Stimulated activated CD8-positive, alpha-beta memory T cell treated with anti-CD3 and anti-CD28 coated beads, Interleukin-7, amount 100 ng/mL, for 1 hour (primary cell): Measurements from ENCODE around the gene RAB35.

ENCODE experiments used
- DNase-seq, 2 donors: peaks; one replicate each; pipeline ENCODE4 v3.0.0-alpha.2; 2020; ENCODE audit warnings: low read depth in 2 of 2

Gene RAB35

DNA sequence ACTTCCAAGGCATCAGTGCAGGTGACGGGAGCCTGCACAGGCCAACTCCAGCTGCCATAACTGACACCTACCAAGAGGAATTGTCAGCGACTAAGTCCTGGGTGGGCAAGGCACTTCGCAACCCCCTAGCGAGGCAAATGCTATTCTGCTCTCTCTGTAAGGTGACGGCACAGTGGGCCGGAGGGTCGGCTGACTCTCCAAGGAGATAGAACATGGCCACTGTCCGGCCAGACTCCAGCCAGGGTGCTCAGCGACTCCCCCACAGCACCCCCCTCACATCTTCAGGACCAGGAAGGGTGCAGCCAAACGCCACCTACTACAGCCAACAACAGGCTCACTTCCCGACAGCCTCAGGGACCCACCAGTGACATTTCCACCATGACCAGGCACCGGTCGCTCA, 13.2 kb downstream of the RAB35 start:
- no peak for DNase-seq

DNA sequence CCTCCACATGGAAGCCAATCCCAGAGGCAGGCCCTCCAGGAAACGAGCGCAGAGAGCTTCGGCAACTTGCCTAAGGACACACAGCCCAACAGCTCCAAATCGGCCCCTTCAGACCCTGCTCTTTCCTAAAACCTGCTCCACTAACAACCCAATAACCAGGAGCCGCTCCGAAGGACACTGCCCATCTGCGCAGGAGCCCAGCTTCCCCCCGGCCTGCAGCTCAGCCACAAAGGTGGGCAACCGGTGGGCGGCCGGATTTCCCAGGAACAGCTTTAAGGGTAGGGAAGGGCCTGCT, 13.6 kb downstream of the RAB35 start:
- no peak for DNase-seq

DNA sequence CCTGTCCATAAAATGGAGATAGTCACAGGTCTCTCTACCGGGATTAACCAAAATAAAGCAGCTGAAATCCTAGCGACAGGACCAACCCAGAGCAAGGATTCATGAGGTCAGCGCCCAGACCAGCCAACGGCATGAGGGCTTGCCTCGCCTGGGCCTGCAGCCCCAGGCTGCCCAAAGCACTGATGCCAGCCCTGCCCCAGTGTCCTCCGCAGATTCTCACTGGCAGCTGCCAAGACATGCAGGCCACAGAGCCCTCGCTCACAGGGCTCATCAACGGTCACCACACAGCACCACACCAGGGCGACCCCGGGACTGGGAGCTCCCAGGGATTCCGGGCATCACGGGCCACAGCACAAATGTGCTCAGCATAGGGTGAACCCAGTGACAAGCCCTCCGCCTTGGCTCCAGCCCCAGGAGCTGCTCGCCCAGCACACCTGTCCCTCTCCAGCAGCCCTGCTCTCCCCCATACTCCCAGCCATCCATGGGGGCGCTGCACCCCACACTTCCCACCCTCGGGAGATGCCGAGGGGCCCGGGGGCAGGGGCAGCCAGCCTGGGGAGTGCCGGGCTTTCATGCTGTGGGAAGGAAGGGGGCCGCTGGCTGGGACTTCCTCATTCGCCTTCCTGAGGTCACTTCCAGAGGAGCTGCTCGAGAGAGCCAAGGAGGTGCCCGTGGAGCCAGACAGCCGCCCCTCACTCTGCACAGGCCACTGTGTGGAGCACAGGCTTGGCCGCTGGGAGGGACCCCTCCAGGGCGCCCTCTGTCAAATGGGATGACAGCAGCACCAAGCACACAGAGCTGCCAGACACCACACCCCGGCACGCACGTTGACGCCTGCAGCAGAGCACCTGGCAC, 14.1 kb downstream of the RAB35 start:
- no peak for DNase-seq

DNA sequence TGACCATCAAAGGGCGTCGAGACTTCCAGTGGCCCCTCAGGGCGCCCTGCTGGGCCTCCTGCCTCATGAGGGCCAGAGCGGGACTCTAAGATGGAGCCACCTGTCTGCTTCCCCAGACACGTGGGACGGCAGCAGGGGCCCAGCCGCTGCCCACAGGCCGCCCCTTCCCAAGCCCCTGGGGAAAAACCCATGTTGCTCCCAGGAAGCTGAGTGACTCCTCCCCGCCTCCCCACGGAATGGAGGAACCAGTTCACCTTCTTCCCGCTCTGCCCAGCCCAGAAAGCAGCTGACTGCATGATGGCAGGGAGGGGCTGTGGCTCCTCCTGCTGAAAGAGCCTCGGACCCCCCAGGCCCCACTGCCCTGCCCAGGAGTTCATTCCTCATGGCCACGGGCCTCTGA, 14.9 kb downstream of the RAB35 start:
- no peak for DNase-seq

DNA sequence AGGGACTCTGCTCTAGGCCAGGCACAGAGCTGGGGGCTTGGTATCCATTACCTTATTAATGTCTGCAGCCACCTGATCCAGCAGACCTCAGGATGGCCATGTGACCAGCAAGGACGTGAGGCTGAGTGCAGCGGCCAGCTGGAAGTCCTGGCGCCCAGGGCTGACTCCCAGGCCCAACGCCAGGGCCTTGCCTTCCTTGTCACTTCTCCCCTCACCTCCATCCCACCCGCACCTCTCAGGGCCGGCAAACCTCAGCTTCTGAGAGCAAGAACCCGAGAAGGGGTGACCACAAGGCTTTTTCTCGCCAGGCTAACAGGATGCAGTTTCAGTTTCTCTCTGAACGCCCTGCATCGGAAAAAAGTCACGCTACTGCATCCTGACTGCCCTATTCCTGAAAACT, 15.4 kb downstream of the RAB35 start:
- DNase-seq: no peak

DNA sequence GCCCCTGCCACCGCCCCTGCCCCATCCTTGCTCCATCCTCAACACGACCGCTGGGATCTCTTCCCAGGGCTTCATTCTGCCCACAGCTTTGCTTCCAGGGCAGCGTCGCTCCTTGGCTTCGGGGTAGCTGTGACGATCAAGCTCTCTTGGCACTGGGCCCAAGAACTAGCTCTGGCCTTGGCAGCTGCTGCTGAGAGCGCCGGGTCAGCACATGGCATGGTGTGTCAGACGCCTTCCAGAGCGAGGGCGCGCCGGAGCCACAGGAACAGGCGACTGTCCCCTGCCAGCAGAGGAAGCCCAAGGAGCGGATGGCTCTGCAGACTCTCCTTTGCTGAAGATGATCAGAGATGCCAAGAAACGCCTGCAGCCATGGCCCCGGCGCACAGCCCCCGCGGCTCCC, 15.9 kb downstream of the RAB35 start:
- no peak for DNase-seq

DNA sequence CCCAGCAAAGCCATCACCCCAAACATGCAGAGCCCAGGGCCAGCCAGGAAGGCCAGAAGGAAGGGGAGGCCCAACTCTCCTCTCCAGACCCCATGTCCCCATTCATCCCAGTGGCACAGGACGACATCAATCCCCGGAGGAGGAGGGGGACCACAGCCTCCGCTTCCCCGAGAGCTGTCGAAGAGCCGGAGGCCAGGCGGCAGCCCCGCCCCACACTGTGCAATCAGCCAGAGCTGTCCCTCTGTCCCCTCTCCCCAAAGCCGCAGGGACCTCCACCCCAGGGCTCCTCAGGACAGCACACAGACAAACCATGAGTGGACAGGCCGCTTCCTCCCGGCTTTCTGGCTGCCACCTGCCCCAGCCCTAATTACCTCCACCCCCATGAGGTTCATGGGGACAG, 16.8 kb downstream of the RAB35 start:
- no peak for DNase-seq

DNA sequence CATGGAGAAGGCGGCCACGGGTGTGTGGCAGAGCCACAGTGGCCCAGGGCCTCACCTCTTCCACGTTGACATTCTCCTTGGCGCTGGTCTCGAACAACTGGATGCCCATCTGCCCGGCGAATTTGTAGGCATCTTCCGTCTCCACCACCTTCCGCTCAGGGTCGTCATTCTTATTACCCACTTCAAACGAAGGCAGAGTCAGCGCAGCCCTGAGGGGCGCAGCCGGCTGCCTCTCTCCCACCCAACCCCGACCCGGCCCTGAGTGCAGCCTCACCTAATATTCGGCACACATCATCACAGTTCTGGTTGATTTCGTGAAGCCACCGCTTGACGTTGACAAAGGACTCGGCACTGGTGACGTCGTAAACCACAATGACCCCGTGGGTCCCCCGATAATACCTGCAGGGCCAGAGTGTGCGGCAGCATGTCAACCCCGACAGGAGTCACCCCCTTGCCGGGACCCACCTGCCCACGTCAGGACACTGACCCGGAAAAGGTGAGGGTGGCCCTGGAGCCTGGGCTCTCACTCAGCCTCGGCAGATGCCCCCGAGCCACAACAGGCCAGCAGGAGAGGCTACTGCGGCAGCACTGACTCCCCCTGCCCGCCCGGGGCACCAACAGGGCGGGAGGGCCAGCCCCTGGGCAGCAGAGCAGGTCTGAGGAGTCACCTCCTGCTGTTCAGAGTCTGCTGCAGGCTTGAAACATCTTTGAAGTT, 17.6 kb downstream of the RAB35 start:
- no peak for DNase-seq

DNA sequence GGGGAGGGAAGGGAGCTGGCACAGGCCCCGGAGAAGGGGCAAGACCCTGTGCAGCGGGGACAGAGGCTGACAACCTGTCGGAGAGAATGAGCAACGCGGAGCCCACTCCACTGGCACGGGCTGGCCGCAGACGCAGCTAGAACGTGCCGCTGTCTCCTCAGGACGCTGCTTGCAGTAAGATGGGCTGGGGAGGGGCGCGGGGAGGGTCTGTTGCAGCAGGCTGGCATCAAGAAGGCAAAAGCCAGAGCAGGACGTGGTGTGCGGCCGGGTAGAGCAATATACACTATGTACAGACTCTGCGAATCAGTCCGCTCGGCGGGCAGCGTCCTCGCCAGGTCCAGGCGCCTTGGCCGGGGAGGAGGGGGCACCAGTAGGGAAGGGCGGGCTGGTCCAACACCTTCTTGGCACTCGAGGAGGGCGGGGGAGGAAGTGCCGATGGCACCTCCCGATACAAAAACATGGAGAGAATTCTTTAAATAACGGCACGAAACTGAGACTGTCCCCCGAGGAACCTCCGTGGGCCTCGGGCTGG, 19.8 kb downstream of the RAB35 start:
- no peak for DNase-seq

DNA sequence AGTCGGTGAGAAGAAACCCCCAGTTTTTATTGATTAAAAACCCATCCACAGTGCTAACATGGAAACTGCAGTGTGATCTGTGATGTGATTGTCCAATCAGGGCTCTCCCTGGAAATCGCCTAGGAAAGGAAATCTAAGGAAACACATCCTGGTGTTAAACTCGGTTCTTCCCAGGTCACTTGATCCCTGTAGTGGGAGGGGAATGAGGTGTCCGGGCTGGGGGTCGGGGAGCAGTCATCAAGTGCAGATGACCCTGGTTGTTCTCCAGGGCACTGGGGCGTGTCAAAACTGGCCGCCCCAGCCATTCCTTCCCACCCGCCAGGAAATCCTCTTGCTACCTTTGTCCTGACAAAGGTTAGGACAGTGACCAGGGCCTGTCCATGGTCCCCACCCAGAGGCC, 20.8 kb downstream of the RAB35 start:
- no peak for DNase-seq

DNA sequence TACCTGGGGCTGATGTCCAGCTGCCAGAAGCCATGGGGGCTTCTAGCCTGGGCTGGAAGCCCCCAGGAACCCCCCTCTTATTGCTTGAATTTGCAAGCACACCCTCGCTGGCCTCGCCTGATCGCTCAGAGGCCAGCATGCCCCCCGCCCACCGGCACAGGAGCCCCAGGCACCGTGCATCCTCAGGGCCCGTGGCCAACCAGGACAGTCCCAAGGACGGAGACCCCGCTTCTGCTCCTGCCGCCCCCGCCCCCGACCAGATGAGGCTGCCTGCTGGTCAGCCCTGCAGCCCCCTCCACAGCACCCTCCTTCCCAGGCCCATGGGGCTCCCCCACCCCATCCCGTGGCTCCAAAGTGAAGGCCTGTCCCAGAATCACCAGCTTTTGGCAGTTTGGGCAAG, 21.2 kb downstream of the RAB35 start:
- DNase-seq: no peak

DNA sequence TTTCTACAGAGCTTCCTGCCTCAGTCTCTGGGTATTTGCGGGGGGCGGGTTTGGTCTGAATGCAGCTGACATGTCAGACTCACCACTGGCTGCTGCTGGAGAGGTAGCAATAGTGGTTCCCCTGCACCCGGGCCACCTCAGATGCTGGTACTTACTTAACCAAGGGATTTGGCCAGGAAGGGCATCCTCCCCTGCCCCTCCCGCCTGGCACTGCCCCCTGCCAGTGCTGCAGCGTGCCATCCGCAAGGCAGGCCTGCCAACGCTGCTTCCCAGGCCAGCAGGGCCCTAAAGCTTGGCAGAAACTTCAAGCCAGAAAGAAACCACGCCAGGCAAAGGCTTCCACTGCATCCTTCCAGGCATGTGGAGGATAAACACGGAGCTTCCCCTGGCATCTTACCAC, 22.1 kb downstream of the RAB35 start:
- no peak for DNase-seq

DNA sequence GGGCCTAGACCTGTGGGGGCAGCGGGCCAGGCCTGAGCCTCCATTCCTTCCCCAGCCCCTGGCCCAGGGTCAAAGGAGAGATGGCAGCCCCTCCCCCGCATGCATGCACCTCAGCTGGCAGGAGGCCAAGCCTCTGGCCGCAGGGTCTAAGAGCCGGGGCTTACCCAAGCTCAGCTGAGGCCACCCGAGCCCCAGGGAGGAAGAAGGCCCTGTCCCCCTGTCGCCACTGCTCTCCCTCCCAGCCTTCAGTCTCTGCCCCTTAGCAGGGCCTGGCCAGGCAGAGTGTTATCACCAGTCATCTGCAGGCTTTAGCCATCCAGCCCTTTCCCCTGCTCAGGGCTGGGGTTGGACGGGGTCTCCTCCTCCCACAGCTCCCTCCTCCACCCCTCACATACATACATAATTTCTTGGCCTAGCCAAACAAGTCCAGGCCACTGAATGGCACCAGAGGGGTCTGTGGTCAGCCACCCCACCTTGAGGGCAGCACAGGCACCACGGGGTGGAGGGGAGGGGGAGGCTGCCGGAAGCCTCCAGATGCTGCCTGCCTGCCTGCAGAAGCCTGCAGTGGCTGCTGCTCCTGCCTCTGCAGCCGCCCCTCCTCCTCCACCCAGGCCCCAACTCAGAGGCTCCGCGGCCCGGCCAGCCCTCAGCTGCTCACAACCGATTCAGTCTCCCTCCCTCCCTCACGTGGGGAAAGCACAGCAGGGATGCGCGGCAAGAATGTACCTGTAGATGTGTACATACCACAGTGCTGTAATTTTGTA, 22.8 kb downstream of the RAB35 start:
- no peak for DNase-seq

DNA sequence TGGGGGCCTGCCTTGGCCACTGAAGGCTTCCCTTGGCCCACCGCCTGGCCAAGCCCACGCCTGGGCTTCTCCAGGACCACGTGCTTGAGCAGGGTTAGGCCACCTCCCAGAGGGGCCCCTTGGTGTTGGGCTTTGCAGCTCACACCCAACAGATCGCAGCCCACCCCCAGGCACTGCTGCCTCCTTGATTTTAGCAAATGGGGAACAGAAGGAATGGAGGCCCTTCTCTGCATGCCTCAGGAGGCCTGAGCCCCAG, 23.3 kb downstream of the RAB35 start:
- DNase-seq: no peak

DNA sequence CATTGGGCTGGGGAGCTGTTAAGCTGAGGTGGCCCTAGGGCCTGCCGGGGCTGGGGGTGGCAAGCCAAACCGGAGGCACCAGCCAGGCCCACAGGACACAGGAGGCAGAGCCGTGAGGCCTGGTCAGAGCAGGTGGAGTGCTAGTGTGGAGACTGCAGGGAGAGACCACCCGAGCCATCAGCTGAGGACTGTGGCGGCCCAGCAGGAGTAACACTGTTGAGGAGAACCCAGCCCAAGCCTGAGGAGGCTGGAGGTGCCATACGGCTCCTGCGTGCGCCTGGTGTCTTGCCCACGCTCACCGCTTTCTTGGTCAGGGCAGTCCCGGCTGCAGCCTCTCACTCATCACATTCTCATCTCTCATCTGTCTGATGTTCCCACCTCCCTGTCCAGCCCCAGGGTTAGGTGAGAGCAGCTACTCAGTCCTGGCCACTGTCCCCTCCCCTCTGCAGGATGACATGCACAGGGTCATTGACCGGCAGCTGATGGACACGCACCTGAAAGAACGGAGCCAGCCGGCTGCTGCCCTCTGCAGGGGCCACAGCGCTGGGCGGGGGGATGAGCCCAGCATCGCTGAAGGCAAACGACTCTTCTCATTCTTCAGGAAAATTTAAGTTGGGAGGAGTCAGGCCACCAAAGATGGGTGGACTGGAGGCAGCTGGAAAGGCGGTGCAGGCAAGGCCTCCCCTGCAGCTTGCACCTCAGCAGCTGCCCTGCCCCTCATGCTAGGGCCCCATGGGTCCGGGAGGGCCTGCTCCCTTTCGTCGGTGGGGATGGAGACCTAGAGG, 23.8 kb downstream of the RAB35 start:
- no peak for DNase-seq

DNA sequence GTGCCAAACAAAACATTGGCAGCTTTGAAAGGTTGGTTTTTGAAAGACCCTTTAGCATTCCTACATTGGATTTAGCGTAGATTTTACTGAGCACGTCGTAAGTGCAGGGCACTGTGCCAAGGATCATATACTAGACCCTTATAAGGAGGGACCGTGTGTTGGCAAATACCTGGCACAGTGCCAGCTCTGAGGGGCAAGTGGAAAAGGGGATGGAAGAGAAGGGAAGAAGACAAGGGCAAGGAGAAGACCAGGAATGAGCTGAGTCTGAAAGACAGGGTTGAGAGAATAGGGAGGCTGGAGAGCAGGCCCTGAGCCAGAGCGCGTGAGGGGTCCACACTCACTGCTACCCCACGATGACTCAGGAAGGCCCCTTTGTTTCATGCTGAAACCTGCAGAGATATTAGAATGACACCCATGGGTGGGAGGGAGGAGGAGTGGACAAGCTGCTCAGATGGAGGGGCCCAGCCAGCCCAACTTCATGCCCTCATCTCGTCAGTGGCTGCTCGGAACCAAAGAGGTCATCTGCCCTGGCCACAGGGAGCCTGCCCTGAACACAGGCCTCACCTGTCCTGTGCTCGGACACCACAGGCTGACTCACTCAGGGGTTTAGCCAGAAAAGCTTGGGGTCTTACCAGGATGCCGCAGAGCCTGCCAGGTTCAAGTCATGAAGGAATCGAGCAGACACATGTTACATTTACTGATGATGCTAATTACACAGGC, 25.0 kb downstream of the RAB35 start:
- DNase-seq: no peak

DNA sequence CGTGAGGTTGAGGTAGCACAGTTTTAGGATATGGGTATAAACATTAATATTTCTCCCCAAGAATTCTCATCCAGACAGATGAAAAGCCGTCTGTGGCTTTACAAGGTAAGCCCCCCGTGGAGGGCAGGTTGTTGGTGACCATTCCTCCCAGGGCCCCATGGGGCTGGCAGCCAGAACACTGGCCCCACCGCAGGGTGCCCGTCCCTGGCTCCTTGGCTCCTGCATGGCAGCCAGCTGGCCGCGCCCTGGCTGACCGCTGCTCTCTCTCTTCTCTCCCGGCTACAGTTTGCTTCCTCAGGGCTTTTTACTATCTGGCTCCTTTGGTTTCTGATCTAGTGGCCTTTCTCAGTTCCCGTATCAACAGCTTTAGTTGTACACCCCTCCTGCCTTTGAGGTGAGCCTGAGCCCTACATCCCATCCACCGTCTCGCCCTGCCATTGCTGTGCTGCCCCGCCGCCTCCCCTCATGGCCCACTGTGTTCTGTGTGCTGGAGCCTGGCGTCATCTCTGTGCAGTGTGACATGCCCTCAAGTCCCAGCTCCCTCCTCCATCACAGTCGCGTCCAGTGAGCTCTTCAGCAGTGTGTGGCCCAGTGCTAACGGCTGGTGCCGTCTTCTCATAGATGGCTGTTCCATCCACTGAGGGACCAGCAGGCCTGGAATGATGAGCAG, 25.8 kb downstream of the RAB35 start:
- DNase-seq: no peak

DNA sequence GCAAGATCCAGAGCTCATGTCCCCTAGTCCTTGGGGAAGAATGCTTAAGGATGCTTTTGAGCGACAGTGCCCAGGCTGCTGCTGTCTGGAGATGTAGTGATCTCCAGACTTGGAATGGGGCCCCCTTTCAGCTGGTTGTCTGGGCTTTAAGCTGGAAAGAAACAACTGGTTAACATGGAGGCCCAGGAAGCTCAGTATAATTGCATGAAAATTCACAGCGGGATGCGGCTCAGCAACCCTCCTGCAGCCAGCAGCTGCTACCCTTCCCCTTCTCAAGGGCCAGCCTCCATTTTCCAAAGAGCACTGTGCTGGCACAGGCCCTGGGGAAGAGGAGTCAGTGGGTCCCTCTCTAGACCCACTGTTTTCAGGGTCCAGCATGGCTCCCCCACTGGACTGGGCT, 26.3 kb downstream of the RAB35 start:
- no peak for DNase-seq

DNA sequence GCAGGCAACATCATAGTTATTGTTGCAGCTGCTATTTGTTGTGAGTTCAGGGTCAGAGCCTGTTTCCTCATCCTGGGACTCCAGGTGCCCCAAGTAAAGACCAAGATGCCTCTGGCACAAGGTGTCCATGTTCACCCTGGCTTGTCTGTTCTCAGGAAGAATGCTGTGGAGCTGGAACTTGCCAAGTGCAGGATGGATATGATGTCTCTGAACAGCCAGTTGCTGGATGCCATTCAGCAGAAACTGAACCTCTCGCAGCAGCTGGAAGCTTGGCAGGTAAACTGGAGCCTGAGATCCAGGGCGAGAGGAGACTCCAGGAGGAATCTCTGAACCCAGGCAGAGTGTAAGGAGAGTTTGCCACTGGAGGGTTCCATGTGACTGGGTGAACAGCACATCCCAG, 26.8 kb downstream of the RAB35 start:
- DNase-seq: no peak

DNA sequence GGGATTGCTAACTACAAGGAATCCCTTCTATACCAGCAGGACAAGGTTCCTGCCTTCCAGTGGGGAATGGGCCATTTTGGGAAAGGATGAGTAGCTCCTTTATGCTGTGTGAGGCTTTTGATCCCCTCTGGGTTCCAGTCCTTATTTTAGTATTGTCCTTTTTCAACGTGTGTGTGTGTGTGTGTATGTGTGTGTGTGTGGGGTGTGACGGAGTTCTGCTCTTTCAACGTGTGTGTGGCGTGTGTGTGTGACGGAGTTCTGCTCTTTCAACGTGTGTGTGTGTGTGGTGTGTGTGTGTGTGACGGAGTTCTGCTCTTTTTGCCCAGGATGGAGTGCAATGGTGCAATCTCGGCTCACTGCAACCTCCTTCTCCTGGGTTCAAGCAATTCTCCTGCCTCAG, 27.4 kb downstream of the RAB35 start:
- DNase-seq: no peak
